Sigmoid colon (tissue), 4 donors: Measurements from ENCODE around the gene CD55.

Source experiments
- CTCF ChIP-seq, 4 experiments: fragments of 450-650 bp in 3 of 4; fragments of 200-600 bp in 1 of 4; IDR thresholded peaks; one replicate each; pipeline ENCODE4 v1.5.1; 2016 to 2019; ENCODE audit warnings: antibody characterized with exemption in 4 of 4, mild to moderate bottlenecking in 3 of 4, moderate library complexity in 2 of 4
- POLR2AphosphoS5 ChIP-seq, 4 donors: sonication (generic); formaldehyde crosslinking; IDR thresholded peaks; one replicate each; pipeline ENCODE4 v1.6.1; 2017; ENCODE audit warnings: antibody characterized with exemption in 4 of 4

GRCh38 chr1:207333620-207334019 lies 12.1 kb downstream of the CD55 start:
- TF ChIP-seq CTCF (IDR thresholded peaks at IDR 0.05) (no peak), POLR2AphosphoS5 (IDR thresholded peaks at IDR 0.05) (no peak)
